Heart left ventricle (tissue), 13 donors: ENCODE data around the gene CFAP157.

Experiments
- POLR2A ChIP-seq, 2 donors: fragments of 450-650 bp; IDR thresholded peaks; one replicate each; pipeline ENCODE4 v1.6.1; 2017; ENCODE audit warnings: antibody characterized with exemption in 2 of 2, mild to moderate bottlenecking in 2 of 2, moderate library complexity in 2 of 2
- TF ChIP-seq, protein P1 (sequence below), 12 donors: fragments of 200-600 bp; sonication (generic) in 4 of 12; IDR thresholded peaks; one replicate each; pipeline versions ENCODE4 v1.5.0 to v1.8.0; 2018 to 2022; ENCODE audit warnings: antibody characterized with exemption in 12 of 12, mild to moderate bottlenecking in 5 of 12
- donor health status: ischemic (EF 13 %, LVEDD 7.1; RV severe dilation, severe dysfunction).
- donor health status: DM: no; HTN: yes; CAD: no.
- donor health status: DM: no; HTN: no; CAD: no.
- donor health status: ischemic (EF 25% LVEDD 6.9; RV normal size, moderate dysfunction).
- donor health status: ischemic (EF 25% LVEDD 5.7; RV mildly dilated, moderate dysfunction).
- donor health status: ischemic (EF 35%, LVEDD 5.7; RV mildly dilated, moderate dysfunction).
- donor health status: nonischemic (EF 11% LVEDD 7.7; RV severe dilation, severe dysfunction).
- donor health status: DM: yes; HTN: yes; CAD: no.
- donor health status: PGD.
- donor health status: ischemic (EF 29% LVEDD 5.4; RV normal size, mild dysfunction).
- donor health status: nonischemic (EF 23%, LVEDD 6.1; RV moderate dilation, normal function).

DNA sequence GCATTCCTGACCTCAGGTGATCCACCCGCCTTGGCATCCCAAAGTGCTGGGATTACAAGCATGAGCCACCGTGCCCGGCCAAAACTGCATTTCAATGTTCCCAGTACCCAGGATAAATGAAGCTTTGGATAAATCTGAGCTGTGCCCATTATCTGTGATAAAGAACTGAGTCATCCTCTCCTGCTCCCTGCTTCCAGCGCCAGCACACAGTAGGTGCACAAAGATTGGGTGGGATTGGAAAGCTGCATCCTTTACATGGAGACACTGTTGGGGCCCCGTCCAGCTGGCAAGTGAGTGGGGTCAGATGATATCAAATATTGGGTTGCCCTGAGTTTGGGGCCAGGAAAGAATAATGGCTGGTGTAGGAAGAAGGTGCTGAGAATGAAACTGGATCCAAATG is 54.3 kb downstream of the CFAP157 start:
- TF ChIP-seq, protein P1, sequence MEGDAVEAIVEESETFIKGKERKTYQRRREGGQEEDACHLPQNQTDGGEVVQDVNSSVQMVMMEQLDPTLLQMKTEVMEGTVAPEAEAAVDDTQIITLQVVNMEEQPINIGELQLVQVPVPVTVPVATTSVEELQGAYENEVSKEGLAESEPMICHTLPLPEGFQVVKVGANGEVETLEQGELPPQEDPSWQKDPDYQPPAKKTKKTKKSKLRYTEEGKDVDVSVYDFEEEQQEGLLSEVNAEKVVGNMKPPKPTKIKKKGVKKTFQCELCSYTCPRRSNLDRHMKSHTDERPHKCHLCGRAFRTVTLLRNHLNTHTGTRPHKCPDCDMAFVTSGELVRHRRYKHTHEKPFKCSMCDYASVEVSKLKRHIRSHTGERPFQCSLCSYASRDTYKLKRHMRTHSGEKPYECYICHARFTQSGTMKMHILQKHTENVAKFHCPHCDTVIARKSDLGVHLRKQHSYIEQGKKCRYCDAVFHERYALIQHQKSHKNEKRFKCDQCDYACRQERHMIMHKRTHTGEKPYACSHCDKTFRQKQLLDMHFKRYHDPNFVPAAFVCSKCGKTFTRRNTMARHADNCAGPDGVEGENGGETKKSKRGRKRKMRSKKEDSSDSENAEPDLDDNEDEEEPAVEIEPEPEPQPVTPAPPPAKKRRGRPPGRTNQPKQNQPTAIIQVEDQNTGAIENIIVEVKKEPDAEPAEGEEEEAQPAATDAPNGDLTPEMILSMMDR (IDR thresholded peaks at IDR 0.05), result no peak
- TF ChIP-seq POLR2A (IDR thresholded peaks at IDR 0.05), result no peak
